Glomerular visceral epithelial cell (primary cell): ENCODE measurements around the gene GUK1.

Experiments used
- DNase-seq: peaks from one replicate; pipeline ENCODE4 v3.0.0-alpha.2; 2016; ENCODE audit errors: extremely low spot score

GUK1 gene

GRCh38 chr1:228125185-228125584, 14.9 kb upstream of the GUK1 start:
- no peak for DNase-seq

DNA sequence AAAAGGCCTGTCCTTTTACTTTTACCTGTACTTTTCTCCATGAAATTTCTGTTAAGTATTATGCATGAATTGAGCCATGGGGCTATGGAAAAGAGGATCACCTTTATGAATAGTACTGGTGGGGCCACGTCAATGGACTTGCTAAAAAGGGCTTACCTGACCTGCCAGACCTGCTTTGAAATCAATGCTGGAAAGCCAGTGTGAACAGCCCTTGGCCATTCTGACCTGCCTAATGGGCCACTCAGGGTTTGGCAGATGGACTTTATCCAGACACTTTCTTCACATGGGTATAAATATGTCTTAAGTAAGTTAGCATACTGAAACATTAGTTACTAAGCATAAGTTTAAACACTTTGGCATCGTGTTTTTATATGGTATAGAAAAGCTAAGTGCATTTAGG, 8.3 kb upstream of the GUK1 start:
- no peak for DNase-seq

DNA sequence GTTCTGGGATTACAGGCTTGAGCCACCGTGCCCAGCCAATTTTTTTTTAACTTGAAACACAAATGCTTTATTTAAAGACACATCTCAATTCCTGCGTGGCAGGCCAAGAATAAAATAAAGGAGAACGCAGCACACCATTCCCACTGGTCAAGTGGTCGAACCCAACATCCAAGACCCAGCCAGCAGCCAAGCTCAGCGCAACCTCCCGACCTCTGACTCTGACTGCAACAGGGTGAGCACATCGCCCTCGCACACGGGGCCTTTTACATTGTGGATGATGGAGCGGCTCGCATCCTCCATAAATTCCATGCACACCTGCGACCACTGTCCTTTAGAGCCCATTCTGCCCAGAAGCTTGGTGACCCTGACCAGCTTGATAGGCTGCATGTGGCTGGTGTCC, 5.5 kb upstream of the GUK1 start:
- DNase-seq: no peak

DNA sequence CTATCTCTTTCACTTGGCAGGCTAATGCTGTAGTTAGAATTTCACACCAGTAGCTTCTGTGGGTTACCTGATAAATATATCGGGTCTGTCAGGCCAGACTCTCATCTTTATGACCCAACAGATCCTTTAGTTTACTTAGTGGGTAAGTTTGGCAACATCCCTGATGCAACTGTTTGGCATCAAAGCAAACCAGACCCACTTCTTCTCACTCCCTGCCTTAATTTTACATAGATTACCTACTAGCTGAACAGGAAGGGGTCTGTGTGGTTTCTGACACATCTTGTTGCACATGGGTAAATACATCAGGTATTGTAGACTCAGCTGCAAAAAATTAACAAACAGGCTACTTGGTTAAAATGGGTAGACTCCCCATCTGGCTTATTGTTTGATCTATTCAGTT, 3.2 kb upstream of the GUK1 start:
- no peak for DNase-seq

- DNase-seq: no peak
Measured at GRCh38 chr1:228139406-228139930, 611 bp upstream of the GUK1 start.

GRCh38 chr1:228140724-228141225, 696 bp downstream of the GUK1 start:
- DNase-seq: no peak

- DNase-seq: peak; percentile 88
Measured at GRCh38 chr1:228141226-228142044, 1.4 kb downstream of the GUK1 start.

DNA sequence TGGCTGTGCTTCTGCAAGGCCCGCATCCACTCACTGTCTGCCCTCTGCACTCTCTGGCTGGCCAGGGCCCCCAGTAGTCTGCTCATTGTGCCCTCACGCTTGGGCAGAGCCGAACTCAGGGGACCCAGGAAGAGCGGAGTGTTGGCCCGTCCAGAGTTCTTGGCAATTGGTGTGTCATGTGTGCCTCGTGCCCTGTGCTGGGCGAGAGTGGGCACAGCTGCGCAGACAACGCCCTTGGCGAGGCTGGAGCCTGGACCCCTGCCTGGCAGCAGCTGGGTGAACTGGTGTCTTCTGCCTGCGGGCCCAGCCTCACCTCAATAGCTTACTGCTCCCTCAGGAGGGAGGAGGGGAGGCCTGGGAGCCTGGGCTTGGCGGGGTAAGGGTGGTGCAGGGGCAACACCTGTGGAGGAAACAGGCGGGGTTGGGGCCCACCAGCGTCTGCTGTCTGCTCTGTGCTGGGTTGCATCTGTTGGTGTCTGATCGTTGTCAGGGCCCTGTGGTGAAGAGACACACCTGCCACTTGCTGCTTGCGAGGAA, 2.1 kb downstream of the GUK1 start:
- no peak for DNase-seq

GRCh38 chr1:228142701-228143136, 2.6 kb downstream of the GUK1 start:
- DNase-seq: no peak

DNA sequence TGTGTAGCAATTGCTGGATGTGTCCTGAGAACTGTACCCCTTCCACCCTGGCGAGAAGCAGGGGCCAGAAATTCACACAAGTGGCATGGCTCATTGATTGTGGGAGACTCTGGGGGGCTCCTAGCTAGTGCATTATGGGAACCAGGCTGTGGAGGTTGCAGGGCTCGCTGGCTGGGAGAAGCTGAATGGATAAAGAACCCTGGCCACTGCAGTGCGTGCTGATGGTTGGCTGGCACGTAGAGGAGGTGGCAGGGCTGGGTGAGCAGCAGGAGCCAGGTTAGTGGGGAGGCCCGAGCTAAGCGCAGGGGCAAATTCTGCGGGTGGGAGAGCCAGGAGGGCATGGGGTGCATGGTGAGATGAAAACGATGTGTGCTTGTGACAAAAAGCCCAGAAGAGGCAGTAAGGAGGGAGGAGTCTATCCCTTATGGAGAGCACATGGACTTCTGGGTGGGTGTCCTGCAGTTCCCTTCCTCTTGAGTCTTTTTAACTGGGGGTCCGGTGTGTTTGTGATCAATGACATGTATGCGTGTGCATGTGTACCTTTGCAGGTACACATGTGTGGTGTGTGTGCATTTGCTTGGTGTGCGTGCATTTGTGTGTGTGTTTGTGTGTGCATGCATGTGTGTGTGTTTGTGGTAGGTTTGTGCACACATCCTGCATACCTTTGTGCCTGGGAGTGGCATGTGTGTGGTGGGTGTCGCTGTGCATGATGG, 3.6 kb downstream of the GUK1 start:
- DNase-seq: no peak

DNA sequence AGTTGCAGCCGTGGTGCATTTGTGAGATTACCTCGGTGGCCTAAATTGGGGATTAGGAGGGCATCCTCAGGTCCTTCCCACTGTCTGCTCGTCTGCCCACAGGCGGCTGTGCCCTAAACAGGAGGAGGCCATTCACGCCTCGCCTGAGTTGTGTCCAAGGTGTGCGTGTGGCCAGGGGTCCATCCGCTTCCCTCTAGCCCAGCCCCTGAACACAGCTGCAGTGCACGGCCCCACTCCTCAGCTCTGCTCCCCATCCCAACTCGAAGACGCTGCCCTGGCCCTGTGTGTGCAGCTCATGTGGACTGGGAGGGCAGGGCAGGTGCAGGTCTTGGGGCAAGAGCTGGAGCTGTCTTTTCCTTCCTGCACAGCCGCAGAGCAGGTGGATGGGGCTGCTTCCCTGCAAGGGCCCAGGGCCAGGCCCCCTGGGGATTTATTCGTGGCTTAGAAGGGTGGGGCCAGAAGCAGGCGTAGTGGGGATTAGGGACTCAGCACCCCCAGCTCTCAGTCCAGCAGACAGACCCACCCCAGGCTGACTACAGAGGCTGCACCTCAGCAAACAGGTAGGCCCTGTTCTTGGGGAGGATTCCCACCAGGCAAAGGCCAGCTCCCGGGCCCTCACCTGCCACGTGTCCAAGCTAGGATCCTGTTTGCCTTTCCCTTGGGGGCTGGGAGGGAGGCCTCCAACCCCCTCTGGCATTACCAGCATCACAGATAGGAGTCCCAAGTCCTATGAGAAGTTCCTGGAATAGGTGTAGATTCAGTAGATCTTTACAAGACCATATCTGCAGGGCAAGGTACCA, 4.3 kb downstream of the GUK1 start:
- no peak for DNase-seq

GRCh38 chr1:228144993-228145343, 4.9 kb downstream of the GUK1 start:
- no peak for DNase-seq

DNA sequence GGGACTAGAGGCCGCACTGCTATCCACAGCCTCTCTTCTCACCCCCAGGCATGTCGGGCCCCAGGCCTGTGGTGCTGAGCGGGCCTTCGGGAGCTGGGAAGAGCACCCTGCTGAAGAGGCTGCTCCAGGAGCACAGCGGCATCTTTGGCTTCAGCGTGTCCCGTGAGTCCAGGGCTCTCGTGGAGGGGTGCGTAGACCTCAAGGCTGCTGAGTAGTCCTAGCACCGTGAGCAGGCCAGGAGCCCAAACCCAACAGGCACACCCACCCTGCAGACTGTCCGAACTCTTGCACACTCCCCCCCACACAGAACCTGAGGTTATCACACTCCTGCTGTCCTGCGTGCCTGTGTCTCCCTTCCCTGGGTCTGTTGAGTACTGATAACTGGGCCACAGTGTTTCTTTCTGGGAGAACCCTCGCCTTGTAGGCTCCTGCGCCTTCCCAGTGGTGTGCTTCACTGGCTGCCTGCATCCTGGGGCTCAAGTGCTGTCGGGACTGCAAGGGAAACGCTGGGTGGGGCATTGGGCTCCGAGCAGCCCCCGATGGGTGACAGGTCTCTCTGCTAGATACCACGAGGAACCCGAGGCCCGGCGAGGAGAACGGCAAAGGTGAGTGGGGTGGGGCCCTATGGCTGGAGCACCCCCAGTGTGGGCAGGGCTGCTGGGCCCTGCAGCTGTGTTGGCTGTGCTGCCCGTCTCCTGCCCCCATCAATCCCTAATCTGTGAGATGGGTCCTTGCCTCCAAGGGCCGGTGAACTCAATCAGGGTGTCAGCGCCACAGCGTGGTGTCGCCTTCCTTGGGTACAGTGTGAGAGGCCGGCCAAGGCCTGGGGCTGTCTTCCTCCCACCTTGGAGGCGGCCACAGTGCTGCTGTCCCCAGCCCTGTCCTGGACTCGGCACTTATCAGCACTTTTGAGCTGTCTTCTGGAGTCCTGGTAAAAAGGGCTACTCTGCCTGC, 5.7 kb downstream of the GUK1 start:
- no peak for DNase-seq

- DNase-seq: no peak
Measured at GRCh38 chr1:228146417-228147150, 6.5 kb downstream of the GUK1 start.

DNA sequence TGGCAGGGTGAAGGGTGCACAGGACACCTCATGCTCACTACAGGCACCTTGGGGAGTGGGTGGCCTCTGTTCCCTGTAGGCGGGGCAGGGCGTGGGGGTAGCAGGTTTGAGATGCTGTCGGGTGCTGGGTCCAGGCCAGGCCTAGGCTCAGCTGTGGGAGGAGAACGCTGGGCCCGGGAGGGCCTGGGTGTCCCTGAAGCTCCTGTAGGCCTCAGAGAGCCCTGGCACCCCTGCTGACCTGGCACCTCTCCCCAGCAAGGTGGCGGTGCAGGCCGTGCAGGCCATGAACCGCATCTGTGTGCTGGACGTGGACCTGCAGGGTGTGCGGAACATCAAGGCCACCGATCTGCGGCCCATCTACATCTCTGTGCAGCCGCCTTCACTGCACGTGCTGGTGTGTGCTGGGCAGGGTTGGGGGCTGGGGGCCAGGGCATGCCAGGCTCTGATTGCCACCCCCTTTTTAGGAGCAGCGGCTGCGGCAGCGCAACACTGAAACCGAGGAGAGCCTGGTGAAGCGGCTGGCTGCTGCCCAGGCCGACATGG, 7.1 kb downstream of the GUK1 start:
- no peak for DNase-seq

DNA sequence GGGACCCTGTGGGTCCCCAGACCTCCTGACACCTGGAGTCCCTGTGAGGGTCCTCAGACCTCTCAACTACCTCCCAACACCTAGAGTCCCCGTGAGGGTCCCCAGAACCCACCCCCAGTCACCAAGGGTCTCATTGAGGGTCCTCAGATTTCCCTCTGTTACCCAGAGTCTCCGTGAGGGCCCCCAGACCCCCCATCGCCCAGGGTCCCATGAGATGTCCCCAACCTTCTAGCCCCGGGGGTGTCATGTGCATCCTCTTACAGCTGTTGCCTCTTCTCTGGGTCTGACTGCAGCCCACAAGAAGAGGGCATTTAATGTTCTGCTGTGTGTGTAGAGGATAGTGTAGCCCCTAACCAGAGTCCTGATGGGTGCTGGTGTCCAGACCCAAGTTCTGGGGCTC, 7.7 kb downstream of the GUK1 start:
- DNase-seq: no peak

DNA sequence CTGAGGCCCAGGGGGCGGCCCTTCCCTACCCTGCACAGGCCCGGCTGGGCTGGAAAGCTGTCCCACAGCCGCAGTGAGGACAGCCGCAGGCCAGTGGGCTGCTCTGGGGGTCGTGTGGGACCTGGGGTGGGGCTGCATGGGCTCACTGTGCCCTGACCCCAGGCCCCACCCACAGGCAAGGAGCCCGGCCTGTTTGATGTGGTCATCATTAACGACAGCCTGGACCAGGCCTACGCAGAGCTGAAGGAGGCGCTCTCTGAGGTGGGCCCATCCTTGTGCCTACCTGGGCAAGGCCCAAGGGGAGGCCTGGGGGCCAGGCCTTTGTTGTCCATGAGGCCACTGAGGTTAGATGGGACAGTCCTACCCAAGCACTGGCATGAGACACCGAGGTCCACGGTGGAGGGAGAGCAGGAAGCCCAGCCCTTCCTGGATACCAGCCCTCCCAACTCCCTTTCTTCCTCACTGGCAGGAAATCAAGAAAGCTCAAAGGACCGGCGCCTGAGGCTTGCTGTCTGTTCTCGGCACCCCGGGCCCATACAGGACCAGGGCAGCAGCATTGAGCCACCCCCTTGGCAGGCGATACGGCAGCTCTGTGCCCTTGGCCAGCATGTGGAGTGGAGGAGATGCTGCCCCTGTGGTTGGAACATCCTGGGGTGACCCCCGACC, 8.2 kb downstream of the GUK1 start:
- no peak for DNase-seq

DNA sequence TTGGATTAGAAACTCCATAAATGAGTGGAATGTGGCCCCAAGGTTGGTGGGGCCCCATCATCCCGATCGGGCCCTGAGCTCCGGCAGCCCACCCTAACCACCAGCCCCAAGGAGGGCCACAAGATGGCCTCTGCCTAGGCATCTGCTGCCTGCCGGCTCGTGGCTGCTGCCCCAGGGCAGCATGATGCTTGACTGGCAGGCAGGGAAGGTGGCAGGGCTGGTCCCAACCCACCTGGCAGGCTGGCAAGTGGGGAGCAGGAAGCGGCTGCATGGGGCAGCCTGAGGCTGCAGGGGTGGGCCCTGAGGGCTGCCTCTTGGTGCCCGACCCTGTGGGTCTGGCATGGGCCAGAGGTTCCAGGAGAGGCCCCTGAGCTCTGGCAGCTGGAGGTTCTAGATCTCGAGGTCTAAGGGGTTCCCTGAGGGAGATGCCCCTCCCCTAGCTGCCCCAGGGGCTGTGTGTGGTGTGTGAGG, 8.9 kb downstream of the GUK1 start:
- no peak for DNase-seq
